Ureter (tissue), 1 donor: Measurements from ENCODE around the gene MDFIC. TPM values are rescaled to one million over a fixed set of nuclear protein-coding genes. Genes with fewer than 3 reads are reported as not detected.

ENCODE experiments used
- DNase-seq: peaks from one replicate; pipeline ENCODE4 v3.0.0-alpha.2; 2020; ENCODE audit warnings: low spot score
- total RNA-seq: library from RNA; stranded (reverse); gene quantifications from one replicate; pipeline ENCODE4 v1.2.4, GENCODE V29; 2023
- donor health status: DM: yes; HTN: yes; CAD: no.

Gene MDFIC
- total RNA-seq, 1 donor from 2014 or later = 35.3 TPM

DNA sequence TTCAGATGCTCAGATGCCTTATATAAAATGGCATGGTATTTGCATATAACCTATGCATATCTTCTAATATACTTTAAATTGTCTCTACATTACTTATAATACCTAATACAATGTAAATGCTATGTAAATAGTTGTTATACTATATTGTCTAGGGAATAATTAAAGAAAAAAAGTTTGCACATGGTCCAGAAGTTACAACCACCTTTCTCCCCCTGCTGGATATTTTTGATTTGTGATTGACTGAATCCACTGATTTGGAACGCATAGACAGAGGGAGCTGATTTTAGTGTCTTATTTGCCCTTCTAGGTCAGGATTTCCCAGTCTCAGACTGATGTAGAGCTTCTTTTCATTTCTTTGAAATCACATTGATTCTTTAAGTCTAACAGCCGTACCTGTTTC lies 31.8 kb downstream of the MDFIC start:
- DNase-seq = no peak

DNA sequence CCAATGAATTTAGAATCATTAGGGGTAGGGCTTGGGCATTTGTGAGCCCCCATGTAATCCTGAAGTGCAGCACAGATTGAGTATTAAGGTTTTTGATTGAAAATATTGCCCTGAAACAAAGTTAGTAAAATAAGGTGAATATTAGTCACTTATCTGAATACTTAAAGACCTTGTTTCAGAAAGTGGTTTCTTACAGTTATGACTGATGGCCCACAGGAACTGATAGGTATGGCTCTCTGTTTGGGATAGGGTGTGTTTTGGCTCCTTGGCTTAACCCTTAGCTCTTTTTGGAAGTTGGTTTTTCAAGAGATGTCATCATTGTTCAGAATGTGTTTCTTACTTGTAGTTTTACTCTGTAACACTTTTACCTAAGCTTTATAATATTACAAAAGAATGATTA lies 34.8 kb downstream of the MDFIC start:
- no peak for DNase-seq

DNA sequence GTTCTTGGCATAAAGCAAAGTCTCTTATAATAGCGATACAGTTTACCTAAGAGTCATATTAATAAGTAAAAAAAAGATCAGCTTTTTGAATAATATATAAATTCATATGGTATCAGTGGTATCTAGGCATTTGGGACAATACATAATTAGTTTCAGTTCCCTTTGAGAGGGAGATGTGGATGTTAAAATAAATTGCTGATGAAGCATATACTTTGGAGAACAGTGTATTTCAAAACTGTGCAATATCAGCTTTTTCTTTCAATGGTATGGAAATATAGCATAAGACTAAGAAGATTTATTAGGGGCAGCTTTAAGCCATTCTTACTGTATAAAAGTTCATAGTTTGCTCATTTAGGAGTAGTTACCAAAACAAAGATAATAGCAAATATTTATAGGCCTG lies 35.5 kb downstream of the MDFIC start:
- DNase-seq = no peak

GRCh38 chr7:114959931-114960330 lies 38.0 kb downstream of the MDFIC start:
- DNase-seq = no peak

DNA sequence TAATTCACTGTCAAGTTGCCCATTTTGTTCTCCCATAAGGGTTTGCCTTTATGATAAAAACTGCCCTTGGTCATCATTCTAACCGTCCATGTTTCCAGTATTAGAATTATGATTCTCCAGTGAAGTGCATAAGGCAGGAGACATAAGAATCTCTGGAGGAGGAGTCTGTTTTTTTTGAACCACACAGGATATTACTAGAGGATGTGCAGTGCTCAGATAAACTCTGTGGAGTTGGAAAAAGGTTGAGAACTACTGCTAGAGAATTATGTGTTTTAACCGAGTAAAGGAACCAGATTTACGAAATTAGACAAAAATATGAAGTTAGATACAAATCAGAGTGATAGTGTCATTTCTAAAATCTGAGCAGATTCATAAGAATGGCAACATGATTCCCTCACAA lies 40.5 kb downstream of the MDFIC start:
- DNase-seq = no peak

- no peak for DNase-seq
Observed at GRCh38 chr7:114966156-114966555, 44.3 kb downstream of the MDFIC start.

DNA sequence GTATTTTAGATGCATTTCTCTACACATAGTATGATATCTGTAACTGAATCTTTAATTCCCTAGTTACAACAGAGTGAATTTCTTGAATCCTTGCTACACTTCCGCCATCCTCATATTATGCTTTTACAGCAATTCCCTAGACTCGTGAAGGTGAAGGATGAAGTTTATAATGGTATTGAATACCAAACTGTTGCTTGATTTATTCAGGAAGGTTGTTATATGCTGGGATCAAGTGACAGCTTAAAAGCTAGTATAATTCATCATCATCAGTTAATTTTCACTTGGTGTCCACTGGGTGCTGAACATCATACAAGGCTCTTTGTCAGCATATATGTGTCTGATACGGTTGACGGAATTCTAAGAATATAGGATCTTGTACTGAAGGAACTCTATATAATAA lies 47.2 kb downstream of the MDFIC start:
- DNase-seq = no peak

DNA sequence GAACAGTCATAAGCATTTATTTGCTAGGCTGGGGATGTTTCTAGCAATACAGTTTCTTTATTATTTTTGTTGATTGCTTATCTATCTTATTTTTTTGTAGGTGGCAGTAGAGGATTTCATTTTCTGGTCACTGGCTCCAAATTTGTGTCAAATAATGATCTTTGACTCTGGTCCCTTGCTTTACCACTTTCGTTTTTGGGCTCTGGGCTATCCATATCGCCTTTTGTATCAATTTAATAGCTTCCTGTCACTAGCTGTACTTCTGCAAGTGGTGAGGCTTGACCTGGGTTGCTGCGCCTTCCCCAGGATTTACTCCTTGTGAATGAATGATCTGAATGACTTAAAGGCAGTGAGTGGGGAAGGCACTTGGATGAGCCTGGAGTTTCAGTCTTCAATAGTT lies 48.4 kb downstream of the MDFIC start:
- no peak for DNase-seq

- no peak for DNase-seq
Observed at GRCh38 chr7:114970732-114971131, 48.8 kb downstream of the MDFIC start.

- no peak for DNase-seq
Observed at GRCh38 chr7:114972567-114972966, 50.7 kb downstream of the MDFIC start.

DNA sequence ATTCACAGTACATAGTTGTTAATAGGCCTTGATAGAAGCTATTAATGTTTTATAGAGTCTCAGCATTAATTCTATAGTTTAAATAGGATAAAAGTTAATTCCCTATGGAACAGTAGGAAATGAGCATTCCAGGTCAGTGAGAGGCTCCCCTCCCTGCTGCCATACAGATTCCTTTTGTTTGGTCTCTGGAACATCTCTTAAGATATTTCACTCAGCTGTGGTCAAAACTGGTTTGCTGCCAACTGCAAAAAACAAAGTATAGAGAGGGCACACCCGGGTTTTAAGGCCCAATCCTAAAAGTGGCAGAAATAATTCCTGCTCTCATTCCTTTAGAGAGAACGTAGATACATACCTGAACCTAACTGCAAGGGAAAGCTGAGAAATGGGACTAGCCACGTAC lies 51.3 kb downstream of the MDFIC start:
- DNase-seq = no peak

DNA sequence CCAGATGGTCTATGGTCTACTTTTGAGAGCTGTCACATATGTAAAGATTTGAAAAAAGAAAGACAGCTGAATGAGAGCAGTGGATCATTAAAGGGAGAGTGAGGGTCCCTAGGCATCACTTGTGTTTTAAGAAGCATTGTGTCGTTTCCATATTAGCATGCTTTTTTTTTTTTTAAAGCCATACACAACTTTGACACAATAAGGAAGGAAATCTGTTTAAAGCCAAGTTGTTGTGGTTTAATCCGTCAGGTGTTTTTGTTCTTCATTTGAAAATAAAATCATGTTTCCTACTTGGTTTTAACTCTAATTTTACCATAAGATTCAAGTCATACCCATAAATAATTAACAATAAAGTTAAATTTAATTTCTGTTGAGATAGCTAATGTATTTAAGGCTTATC lies 53.5 kb downstream of the MDFIC start:
- DNase-seq = no peak

DNA sequence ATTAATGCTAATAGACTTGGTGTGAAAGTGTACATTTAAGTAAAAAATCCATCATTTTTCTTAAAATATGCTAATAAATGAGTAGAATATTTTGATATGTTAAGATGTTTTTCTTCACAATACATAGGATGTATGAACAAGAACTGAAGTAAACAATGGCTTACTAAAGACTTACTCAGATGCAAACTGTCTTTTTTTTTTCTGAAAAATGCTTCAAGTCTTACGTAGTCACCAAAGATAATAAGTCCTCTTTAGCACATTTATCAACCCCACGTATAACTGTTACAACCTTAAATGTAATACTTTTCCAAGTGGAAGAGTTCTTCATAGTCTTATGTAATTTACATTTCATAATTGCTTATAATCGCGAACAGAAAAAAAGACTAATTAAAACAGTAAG lies 54.8 kb downstream of the MDFIC start:
- no peak for DNase-seq

- no peak for DNase-seq
Observed at GRCh38 chr7:114977277-114977676, 55.4 kb downstream of the MDFIC start.

- peak; percentile 69 for DNase-seq
Observed at GRCh38 chr7:114979388-114979787, 57.5 kb downstream of the MDFIC start.

- DNase-seq = no peak
Observed at GRCh38 chr7:114979803-114980507, 58.1 kb downstream of the MDFIC start.

GRCh38 chr7:114981323-114981722 lies 59.4 kb downstream of the MDFIC start:
- DNase-seq = no peak

DNA sequence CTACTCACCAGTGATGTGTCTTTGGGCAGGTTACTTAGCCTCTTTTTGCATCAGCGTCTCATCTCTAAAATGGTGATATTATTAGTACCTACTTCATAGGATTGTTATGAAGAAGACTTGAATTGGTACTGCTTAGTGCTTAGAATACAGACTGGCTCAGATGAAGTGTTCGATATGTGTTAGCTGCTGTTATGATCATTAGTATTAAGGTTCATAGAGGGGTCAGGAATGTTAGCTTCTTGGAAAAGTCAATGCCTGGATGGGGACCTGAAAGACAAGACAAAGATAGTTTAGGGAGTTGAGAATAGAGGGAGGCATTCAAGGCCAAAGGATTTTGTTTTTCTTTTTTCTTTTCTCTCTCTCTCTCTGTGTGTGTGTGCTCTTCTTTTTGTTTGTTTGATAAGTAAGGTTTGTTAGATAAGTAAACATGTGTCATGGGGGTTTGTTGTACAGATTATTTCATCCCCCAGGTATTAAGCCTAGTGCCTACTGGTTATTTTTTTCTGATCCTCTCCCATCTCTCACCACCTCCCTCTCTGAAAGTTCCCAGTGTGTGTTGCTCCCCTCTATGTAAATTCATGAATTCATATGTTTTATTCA lies 63.3 kb downstream of the MDFIC start:
- DNase-seq = no peak

GRCh38 chr7:114986190-114987180 lies 64.6 kb downstream of the MDFIC start:
- DNase-seq = no peak

GRCh38 chr7:114988026-114988425 lies 66.1 kb downstream of the MDFIC start:
- no peak for DNase-seq

DNA sequence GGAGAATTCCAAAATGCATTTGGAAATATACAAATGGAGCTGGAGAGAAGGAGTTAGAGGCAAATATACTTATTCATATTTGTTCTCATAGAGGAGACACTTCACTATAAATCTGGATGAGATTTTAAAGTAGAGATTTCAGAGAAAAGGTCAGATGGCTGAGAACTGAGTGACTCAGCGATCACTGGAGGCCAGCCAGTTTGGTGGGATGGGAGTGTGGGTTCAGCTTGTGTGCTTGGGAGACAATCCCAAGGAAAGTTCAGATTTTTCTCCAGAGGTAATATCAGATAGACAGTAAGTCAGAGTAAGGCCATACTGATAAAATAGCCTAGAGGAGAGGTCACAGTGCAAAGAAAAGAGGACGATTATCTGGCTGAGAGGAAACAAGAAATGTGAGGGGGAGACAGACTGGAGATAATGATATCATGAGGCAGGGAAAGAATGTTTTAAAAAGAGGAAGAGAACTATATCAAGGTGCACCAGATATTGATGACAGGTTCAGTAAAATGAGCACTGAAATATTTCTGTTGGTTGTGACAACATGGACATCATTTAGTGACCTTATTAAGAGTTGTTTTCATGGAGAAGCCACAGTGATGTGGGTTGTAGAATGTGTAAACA lies 67.0 kb downstream of the MDFIC start:
- no peak for DNase-seq

- no peak for DNase-seq
Observed at GRCh38 chr7:114989531-114989930, 67.6 kb downstream of the MDFIC start.
